A549 (cell line): ENCODE results near the gene CADM4. TPM values are rescaled to one million over a fixed set of nuclear protein-coding genes. Genes with fewer than 3 reads are reported as not detected.

Experiments used
- ATAC-seq, 2 experiments: fragments of 200-7000 bp in 1 of 2; fragments of >200 bp in 1 of 2; cut with Nextera tagmentation in 1 of 2; cut with Tn5 transposase in 1 of 2; 3 replicates each; pipeline versions ENCODE4 v1.8.0 to v1.9.1; 2018 to 2020; ENCODE audit warnings: mild to moderate bottlenecking in 1 of 2, moderate library complexity in 1 of 2
- CTCF ChIA-PET: fragments of 300-600 bp; sonication (Branson Sonifier 250); formaldehyde crosslinking; extraction: SDS; loops from one replicate; lab custom pipeline; 2021; ENCODE audit warnings: antibody characterized with exemption, inconsistent platforms; lab: Yijun Ruan, JAX
- POLR2A ChIA-PET: fragments of 350-600 bp; formaldehyde crosslinking; extraction: SDS; loops from one replicate; lab custom pipeline; 2021; ENCODE audit warnings: antibody characterized with exemption, inconsistent platforms; lab: Yijun Ruan, JAX
- DNase-seq, 2 experiments: peaks; one replicate each; pipeline versions ENCODE4 v3.0.0 to v3.0.0-alpha.2; 2011 to 2016; ENCODE audit warnings: low read depth in 1 of 2, low spot score in 1 of 2
- FAIRE-seq: peaks from 2 replicates; lab custom pipeline; 2011; peaks lifted over from hg19 to GRCh38; lab: Jason Lieb, UNC
- H3K27ac ChIP-seq, 2 experiments: fragments of >200 bp; sonication (Bioruptor Twin); formaldehyde crosslinking; 3 replicates each; pipeline ENCODE4 v1.5.1; 2016 to 2017
- H3K4me1 ChIP-seq: fragments of >200 bp; sonication (Bioruptor Twin); formaldehyde crosslinking; 3 replicates; pipeline ENCODE4 v1.6.1; 2016
- H3K4me2 ChIP-seq: fragments of >200 bp; sonication (Bioruptor Twin); formaldehyde crosslinking; 3 replicates; pipeline ENCODE4 v1.6.1; 2016
- H3K4me3 ChIP-seq: fragments of >200 bp; sonication (Bioruptor Twin); formaldehyde crosslinking; 3 replicates; pipeline ENCODE4 v1.5.1; 2016
- H3K9me3 ChIP-seq: fragments of >200 bp; sonication (Bioruptor Twin); formaldehyde crosslinking; 3 replicates; pipeline ENCODE4 v1.6.1; 2016
- BCL3 ChIP-seq: fragments of >200 bp; sonication (Bioruptor Twin); formaldehyde crosslinking; IDR thresholded peaks from 3 replicates; pipeline ENCODE4 v1.6.1; 2016
- CHD4 ChIP-seq: fragments of 200-600 bp; sonication (generic); IDR thresholded peaks from 2 replicates; pipeline ENCODE4 v1.6.1; 2016; ENCODE audit warnings: antibody characterized with exemption, mild to moderate bottlenecking, borderline replicate concordance
- EHMT2 ChIP-seq: fragments of 200-600 bp; sonication (generic); IDR thresholded peaks from 2 replicates; pipeline ENCODE4 v1.6.1; 2016; ENCODE audit warnings: antibody characterized with exemption, low read depth, mild to moderate bottlenecking, moderate library complexity
- ELK1 ChIP-seq: fragments of 150-350 bp; IDR thresholded peaks from 2 replicates; pipeline ENCODE4 v1.6.1; 2014; ENCODE audit warnings: low read depth, mild to moderate bottlenecking, low read length
- HDAC2 ChIP-seq: fragments of 200-600 bp; sonication (generic); IDR thresholded peaks from 2 replicates; pipeline ENCODE4 v1.6.1; 2016
- HEYL ChIP-seq: fragments of 250-450 bp; sonication (Bioruptor Pico); IDR thresholded peaks from 2 replicates; pipeline ENCODE4 v1.8.0; 2021; ENCODE audit warnings: mild to moderate bottlenecking, moderate library complexity
- JUNB ChIP-seq: fragments of >200 bp; sonication (Bioruptor Twin); formaldehyde crosslinking; IDR thresholded peaks from 2 replicates; pipeline ENCODE4 v1.6.1; 2016
- KDM1A ChIP-seq: fragments of 200-600 bp; sonication (generic); IDR thresholded peaks from 2 replicates; pipeline ENCODE4 v1.6.1; 2016; ENCODE audit warnings: low read depth, mild to moderate bottlenecking
- MAFK ChIP-seq: fragments of 450-650 bp; IDR thresholded peaks from 2 replicates; pipeline ENCODE4 v1.6.1; 2014; ENCODE audit not compliant: partially characterized antibody
- MAZ ChIP-seq: fragments of 150-350 bp; IDR thresholded peaks from 2 replicates; pipeline ENCODE4 v1.6.1; 2014; ENCODE audit warnings: antibody characterized with exemption, low read depth, low read length, borderline replicate concordance
- NR3C1 ChIP-seq: fragments of >200 bp; sonication (Bioruptor Twin); formaldehyde crosslinking; IDR thresholded peaks from 3 replicates; pipeline ENCODE4 v1.6.1; 2017
- PHF8 ChIP-seq: fragments of 200-600 bp; sonication (generic); IDR thresholded peaks from 2 replicates; pipeline ENCODE4 v1.6.1; 2016; ENCODE audit warnings: low read depth, mild to moderate bottlenecking, antibody characterized with exemption, moderate library complexity, borderline replicate concordance
- POLR2A ChIP-seq: IDR thresholded peaks from 2 replicates; pipeline ENCODE4 v1.6.1; 2012; ENCODE audit warnings: mild to moderate bottlenecking, low read length
- RARB ChIP-seq: fragments of 250-450 bp; sonication (Bioruptor Pico); IDR thresholded peaks from 2 replicates; pipeline ENCODE4 v1.8.0; 2021; ENCODE audit warnings: mild to moderate bottlenecking, moderate library complexity
- REST ChIP-seq: fragments of 200-600 bp; sonication (generic); IDR thresholded peaks from 2 replicates; pipeline ENCODE4 v1.6.1; 2016; ENCODE audit warnings: antibody characterized with exemption, mild to moderate bottlenecking, moderate library complexity
- RFX5 ChIP-seq: fragments of 450-650 bp; IDR thresholded peaks from 2 replicates; pipeline ENCODE4 v1.7.1; 2014; ENCODE audit warnings: antibody characterized with exemption, mild to moderate bottlenecking, moderate library complexity
- SREBF2 ChIP-seq: fragments of 450-650 bp; IDR thresholded peaks from 2 replicates; pipeline ENCODE4 v1.6.1; 2014; ENCODE audit warnings: mild to moderate bottlenecking, moderate library complexity
- TFCP2L1 ChIP-seq: fragments of 250-450 bp; sonication (Bioruptor Pico); IDR thresholded peaks from 2 replicates; pipeline ENCODE4 v1.5.0; 2021; ENCODE audit warnings: mild to moderate bottlenecking
- USF2 ChIP-seq: fragments of 450-650 bp; IDR thresholded peaks from 2 replicates; pipeline ENCODE4 v1.6.1; 2014; ENCODE audit warnings: antibody characterized with exemption
- ZC3H11A ChIP-seq: fragments of 450-650 bp; IDR thresholded peaks from 2 replicates; pipeline ENCODE4 v1.6.1; 2014; ENCODE audit warnings: antibody characterized with exemption, mild to moderate bottlenecking
- ZFP36 ChIP-seq: fragments of 450-650 bp; IDR thresholded peaks from 2 replicates; pipeline ENCODE4 v1.6.1; 2014; ENCODE audit warnings: borderline replicate concordance; ENCODE audit not compliant: partially characterized antibody
- ZSCAN20 ChIP-seq: fragments of 250-450 bp; sonication (Bioruptor Pico); IDR thresholded peaks from 2 replicates; pipeline ENCODE4 v1.8.0; 2022; ENCODE audit warnings: mild to moderate bottlenecking, moderate library complexity
- WGBS: methylation state at CpG from one replicate; pipeline ENCODE4 v1.1.6; 2017; ENCODE audit errors: missing lambda C conversion rate; 5-methylcytosine and 5-hydroxymethylcytosine counted together
- polyA plus RNA-seq, 4 experiments: library from polyadenylated mRNA; depleted of rRNA in 3 of 4; stranded (reverse); fragments of >200 nt; fragmentation: RNase III in 1 of 4; extraction: RNeasy Plus Mini Kit Qiagen cat#74134 plus additional on column Dnase treatment in 1 of 4; gene quantifications; 2 replicates in 3 of 4; 3 replicates in 1 of 4; pipeline ENCODE4 v1.2.3, GENCODE V29; 2011 to 2017
- TF ChIP-seq, protein P1 (sequence below): fragments of >200 bp; sonication (Bioruptor Twin); formaldehyde crosslinking; IDR thresholded peaks from 2 replicates; pipeline ENCODE4 v1.6.1; 2016
- TF ChIP-seq, protein P2 (sequence below): IDR thresholded peaks from 2 replicates; pipeline ENCODE4 v1.6.1; 2012

CADM4 gene
- polyA plus RNA-seq, 2 of the 4 experiments (the other 2 are of a cell fraction) = 4.2 to 9.2 TPM

GRCh38 chr19:43644181-43644580 lies 4.5 kb upstream of the CADM4 start:
- H3K4me2 ChIP-seq = no peak overlapping the region
- H3K9me3 ChIP-seq = no peaks in the 10 kb centered on the region
- FAIRE-seq = no peak
- CTCF ChIA-PET = interaction anchor here (0.7 to 3.8 kb wide), 2 partner anchors 8 to 44 kb away, joined by 3 to 28 read pairs; no protein-coding TSS in a partner anchor
- ATAC-seq = no peak
- DNase-seq = no peak
- no peak overlapping the region for H3K27ac ChIP-seq
- TF ChIP-seq BCL3 (no peak), HEYL (CRISPR knock-in tag) (no peak), ZSCAN20 (CRISPR knock-in tag) (no peak), RARB (CRISPR knock-in tag) (no peak), JUNB (no peak), HDAC2 (no peak), SREBF2 (no peak), CHD4 (no peak), MAFK (no peak), MAZ (no peak), KDM1A (no peak)
- TF ChIP-seq, protein P1, sequence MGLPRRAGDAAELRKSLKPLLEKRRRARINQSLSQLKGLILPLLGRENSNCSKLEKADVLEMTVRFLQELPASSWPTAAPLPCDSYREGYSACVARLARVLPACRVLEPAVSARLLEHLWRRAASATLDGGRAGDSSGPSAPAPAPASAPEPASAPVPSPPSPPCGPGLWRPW = no peak
- POLR2A ChIA-PET = no interaction called here
- 88% methylated on average over 13 of the region's 13 CpGs for WGBS
- peaks cover 6% of the 10 kb centered on the region for H3K4me1 ChIP-seq
- H3K4me3 ChIP-seq = no peak overlapping the region

DNA sequence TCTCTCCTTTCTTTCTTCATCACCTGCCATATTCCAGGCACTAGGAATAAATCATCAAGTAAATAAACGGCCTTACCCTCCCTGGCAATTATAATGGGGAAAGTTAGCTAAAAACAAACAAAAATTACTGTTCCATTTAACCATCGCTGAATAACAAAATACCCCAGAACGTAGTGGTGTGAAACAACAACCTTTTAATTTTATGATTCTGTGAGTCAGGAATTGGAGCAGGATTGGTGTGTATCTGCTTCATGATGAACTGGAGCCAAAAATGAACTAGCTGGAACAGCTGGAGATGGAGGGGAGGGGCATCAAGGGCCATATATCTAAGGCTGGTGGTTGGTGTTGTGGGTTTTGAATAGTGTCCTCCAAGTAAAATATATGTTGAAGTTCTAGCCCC lies 3.7 kb upstream of the CADM4 start:
- CTCF ChIA-PET = interaction anchor here (1.5 to 3.8 kb wide), 4 partner anchors 9 to 123 kb away, joined by 3 to 28 read pairs (median 4); no protein-coding TSS in a partner anchor
- Histone ChIP-seq H3K9me3 (no peaks in the 10 kb centered on the region), H3K4me3 (no peak overlapping the region), H3K4me1 (peaks cover 6% of the 10 kb centered on the region), H3K4me2 (no peak overlapping the region), H3K27ac (no peak overlapping the region)
- WGBS = 57% methylated on average over 3 of the region's 3 CpGs
- ATAC-seq (no peak), DNase-seq (no peak), FAIRE-seq (no peak)
- POLR2A ChIA-PET = no interaction called here
- TF ChIP-seq POLR2A (no peak), NR3C1 (no peak)
- TF ChIP-seq, protein P2, sequence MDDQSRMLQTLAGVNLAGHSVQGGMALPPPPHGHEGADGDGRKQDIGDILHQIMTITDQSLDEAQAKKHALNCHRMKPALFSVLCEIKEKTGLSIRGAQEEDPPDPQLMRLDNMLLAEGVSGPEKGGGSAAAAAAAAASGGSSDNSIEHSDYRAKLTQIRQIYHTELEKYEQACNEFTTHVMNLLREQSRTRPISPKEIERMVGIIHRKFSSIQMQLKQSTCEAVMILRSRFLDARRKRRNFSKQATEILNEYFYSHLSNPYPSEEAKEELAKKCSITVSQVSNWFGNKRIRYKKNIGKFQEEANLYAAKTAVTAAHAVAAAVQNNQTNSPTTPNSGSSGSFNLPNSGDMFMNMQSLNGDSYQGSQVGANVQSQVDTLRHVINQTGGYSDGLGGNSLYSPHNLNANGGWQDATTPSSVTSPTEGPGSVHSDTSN = no peak

DNA sequence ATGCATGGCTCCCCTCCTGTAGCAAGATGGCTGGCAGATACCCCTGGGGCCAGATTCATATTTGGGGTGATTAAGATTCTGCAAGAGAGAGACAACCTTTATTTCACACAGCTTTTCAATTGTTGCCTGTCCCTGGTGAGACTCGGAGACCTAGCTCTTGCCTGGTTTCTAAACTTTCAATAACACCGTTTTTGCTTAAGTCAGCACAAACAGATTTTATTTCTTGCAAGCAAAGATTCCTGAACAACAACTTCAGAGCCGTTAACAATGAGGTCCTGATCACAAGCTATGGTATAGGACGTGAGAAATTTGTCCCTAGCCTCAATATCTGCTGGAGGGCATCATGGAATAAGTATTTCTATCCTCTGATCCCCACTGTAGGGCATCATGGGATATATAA lies 2.9 kb upstream of the CADM4 start:
- Histone ChIP-seq H3K27ac (no peak overlapping the region), H3K9me3 (no peaks in the 10 kb centered on the region), H3K4me3 (no peak overlapping the region), H3K4me1 (peaks cover 6% of the 10 kb centered on the region), H3K4me2 (no peak overlapping the region)
- ChIA-PET CTCF (interaction anchor here (0.6 to 3.8 kb wide), 8 partner anchors 10 to 387 kb away, joined by 3 to 28 read pairs (median 4); no protein-coding TSS in a partner anchor), POLR2A (no interaction called here)
- no peak for DNase-seq
- 35% methylated on average over 4 of the region's 4 CpGs for WGBS
- FAIRE-seq = peak; percentile 28
- peak; percentile 99 for TF ChIP-seq MAFK
- no peak for TF ChIP-seq PHF8
- ATAC-seq = no peak

DNA sequence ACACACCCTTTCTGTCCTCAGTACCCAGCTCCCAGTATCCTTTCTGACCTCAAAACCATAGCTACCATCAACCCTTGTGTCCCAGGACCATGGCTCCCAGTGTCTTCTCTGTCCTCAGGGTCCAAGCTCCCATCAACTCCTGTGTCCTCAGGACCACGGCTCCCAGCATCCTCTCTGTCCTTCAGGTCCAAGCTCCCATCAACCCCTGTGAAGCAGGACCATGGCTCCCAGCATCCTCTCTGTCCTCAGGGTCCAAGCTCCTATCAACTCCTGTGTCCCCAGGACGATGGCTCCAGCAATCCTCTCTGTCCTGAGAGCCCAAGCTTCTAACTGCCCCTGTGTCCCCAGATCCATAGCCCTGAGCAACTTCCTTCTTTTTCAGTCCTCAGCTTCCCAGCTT lies 1.7 kb upstream of the CADM4 start:
- POLR2A ChIA-PET = no interaction called here
- ATAC-seq = no peak
- peaks cover 6% of the 10 kb centered on the region for H3K4me1 ChIP-seq
- H3K9me3 ChIP-seq = no peaks in the 10 kb centered on the region
- H3K27ac ChIP-seq = no peak overlapping the region
- WGBS = 90% methylated on average over 2 of the region's 2 CpGs
- CTCF ChIA-PET = interaction anchor here (0.6 to 3.8 kb wide), 4 partner anchors 11 to 98 kb away, joined by 3 to 28 read pairs (median 3); no protein-coding TSS in a partner anchor
- peak in 1 of 2 experiments; percentile 47 for DNase-seq
- no peak overlapping the region for H3K4me3 ChIP-seq
- no peak overlapping the region for H3K4me2 ChIP-seq
- no peak for FAIRE-seq
- TF ChIP-seq ELK1 (no peak), USF2 (no peak), HDAC2 (no peak), EHMT2 (no peak), TFCP2L1 (CRISPR knock-in tag) (no peak), HEYL (CRISPR knock-in tag) (no peak), RFX5 (no peak), ZFP36 (no peak), ZC3H11A (no peak), REST (no peak)
